ENCODE data around the gene WDR7.

DNA sequence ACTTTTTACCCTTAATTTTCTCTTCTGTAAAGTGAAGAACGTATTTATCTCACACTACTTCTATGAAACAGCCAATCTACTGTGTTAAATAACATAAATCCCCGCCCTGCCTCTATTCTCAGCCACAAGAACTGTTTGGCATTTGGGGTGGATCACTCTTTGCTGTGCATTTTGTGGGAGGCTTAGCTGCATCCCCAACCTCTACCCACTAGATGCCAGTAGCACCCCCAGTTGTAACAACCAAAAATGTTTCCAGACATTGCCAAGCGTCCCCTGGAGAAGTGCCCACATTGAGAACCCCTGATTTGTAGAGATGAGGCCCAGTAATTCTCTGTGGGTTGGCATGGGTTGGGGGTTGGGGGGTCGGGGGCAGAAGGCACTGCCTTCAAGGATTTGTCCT, 401.0 kb downstream of the WDR7 start:
- TF ChIP-seq, protein P1, sequence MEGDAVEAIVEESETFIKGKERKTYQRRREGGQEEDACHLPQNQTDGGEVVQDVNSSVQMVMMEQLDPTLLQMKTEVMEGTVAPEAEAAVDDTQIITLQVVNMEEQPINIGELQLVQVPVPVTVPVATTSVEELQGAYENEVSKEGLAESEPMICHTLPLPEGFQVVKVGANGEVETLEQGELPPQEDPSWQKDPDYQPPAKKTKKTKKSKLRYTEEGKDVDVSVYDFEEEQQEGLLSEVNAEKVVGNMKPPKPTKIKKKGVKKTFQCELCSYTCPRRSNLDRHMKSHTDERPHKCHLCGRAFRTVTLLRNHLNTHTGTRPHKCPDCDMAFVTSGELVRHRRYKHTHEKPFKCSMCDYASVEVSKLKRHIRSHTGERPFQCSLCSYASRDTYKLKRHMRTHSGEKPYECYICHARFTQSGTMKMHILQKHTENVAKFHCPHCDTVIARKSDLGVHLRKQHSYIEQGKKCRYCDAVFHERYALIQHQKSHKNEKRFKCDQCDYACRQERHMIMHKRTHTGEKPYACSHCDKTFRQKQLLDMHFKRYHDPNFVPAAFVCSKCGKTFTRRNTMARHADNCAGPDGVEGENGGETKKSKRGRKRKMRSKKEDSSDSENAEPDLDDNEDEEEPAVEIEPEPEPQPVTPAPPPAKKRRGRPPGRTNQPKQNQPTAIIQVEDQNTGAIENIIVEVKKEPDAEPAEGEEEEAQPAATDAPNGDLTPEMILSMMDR (IDR thresholded peaks at IDR 0.05), result no peak
- TF ChIP-seq POLR2A (IDR thresholded peaks at IDR 0.05) (no peak), POLR2AphosphoS5 (IDR thresholded peaks at IDR 0.05) (no peak)
